ENCODE measurements around the gene ATP8A1. TPM values are rescaled to one million over a fixed set of nuclear protein-coding genes. Genes with fewer than 3 reads are reported as not detected.

ATP8A1 gene
- total RNA-seq, 1 experiment from 2014 or later = 0.19 TPM

- no TSS peak for BruUV-seq (replicated peaks)
- intact Hi-C loops (cut with micrococcal nuclease) = no loop called here
- Mint-ChIP-seq H3K27ac (ENCODE audit: low read depth, unreplicated experiment) (no peak overlapping the region), H3K27me3 (ENCODE audit: insufficient read depth, unreplicated experiment) (no peaks in the 10 kb centered on the region), H3K36me3 (ENCODE audit: insufficient read depth, unreplicated experiment) (no peaks in the 10 kb centered on the region), H3K9me3 (ENCODE audit: unreplicated experiment) (no peaks in the 10 kb centered on the region), H3K4me3 (ENCODE audit: unreplicated experiment) (no peak overlapping the region), H3K4me1 (ENCODE audit: insufficient read depth, unreplicated experiment) (no peaks in the 10 kb centered on the region)
- no peak for TF ChIP-seq CTCF (IDR thresholded peaks at IDR 0.05; ENCODE audit: unreplicated experiment)
- DNase-seq (ENCODE audit: unreplicated experiment) = no peak
- ChIA-PET CTCF (interaction anchor here (1.0 to 1.1 kb wide), 2 partner anchors 23 to 45 kb away, joined by 3 read pairs; no protein-coding TSS in a partner anchor), POLR2A (no interaction called here)
These were observed 113.1 kb downstream of the ATP8A1 start for GRCh38 chr4:42543762-42544161.

- Mint-ChIP-seq H3K27me3 (ENCODE audit: insufficient read depth, unreplicated experiment) (no peaks in the 10 kb centered on the region), H3K36me3 (ENCODE audit: insufficient read depth, unreplicated experiment) (no peaks in the 10 kb centered on the region), H3K9me3 (ENCODE audit: unreplicated experiment) (no peaks in the 10 kb centered on the region), H3K4me3 (ENCODE audit: unreplicated experiment) (no peak overlapping the region), H3K27ac (ENCODE audit: low read depth, unreplicated experiment) (no peak overlapping the region), H3K4me1 (ENCODE audit: insufficient read depth, unreplicated experiment) (no peaks in the 10 kb centered on the region)
- ChIA-PET CTCF (interaction anchor here (1.1 kb wide), 1 partner anchor 23 kb away, joined by 3 read pairs; no protein-coding TSS in a partner anchor), POLR2A (no interaction called here)
- BruUV-seq (replicated peaks) = no TSS peak
- no peak for DNase-seq (ENCODE audit: unreplicated experiment)
- TF ChIP-seq CTCF (IDR thresholded peaks at IDR 0.05; ENCODE audit: unreplicated experiment) = no peak
- intact Hi-C loops (cut with micrococcal nuclease) = no loop called here
These were observed 113.8 kb downstream of the ATP8A1 start for GRCh38 chr4:42543126-42543525.

- H3K27me3 Mint-ChIP-seq (ENCODE audit: insufficient read depth, unreplicated experiment) = no peaks in the 10 kb centered on the region
- no peak for DNase-seq (ENCODE audit: unreplicated experiment)
- H3K27ac Mint-ChIP-seq (ENCODE audit: low read depth, unreplicated experiment) = no peak overlapping the region
- no peaks in the 10 kb centered on the region for H3K36me3 Mint-ChIP-seq (ENCODE audit: insufficient read depth, unreplicated experiment)
- H3K4me3 Mint-ChIP-seq (ENCODE audit: unreplicated experiment) = no peak overlapping the region
- intact Hi-C loops (cut with micrococcal nuclease) = no loop called here
- BruUV-seq (replicated peaks) = no TSS peak
- H3K9me3 Mint-ChIP-seq (ENCODE audit: unreplicated experiment) = no peaks in the 10 kb centered on the region
- TF ChIP-seq CTCF (IDR thresholded peaks at IDR 0.05; ENCODE audit: unreplicated experiment) = no peak
- CTCF ChIA-PET = interaction anchor here (1.2 kb wide), 1 partner anchor 22 kb away, joined by 9 read pairs; no protein-coding TSS in a partner anchor
- POLR2A ChIA-PET = interaction anchor here (0.7 kb wide), 1 partner anchor 848 kb away, joined by 3 read pairs; no protein-coding TSS in a partner anchor
- H3K4me1 Mint-ChIP-seq (ENCODE audit: insufficient read depth, unreplicated experiment) = no peaks in the 10 kb centered on the region
These were observed 115.3 kb downstream of the ATP8A1 start for GRCh38 chr4:42541647-42542046.

GRCh38 chr4:42533042-42533441 lies 123.9 kb downstream of the ATP8A1 start:
- CTCF ChIA-PET = interaction anchor here (1.1 kb wide), 1 partner anchor 13 kb away, joined by 6 read pairs; no protein-coding TSS in a partner anchor
- intact Hi-C loops (cut with micrococcal nuclease) = no loop called here
- BruUV-seq (replicated peaks) = no TSS peak
- DNase-seq (ENCODE audit: unreplicated experiment) = no peak
- Mint-ChIP-seq H3K27ac (ENCODE audit: low read depth, unreplicated experiment) (no peak overlapping the region), H3K4me1 (ENCODE audit: insufficient read depth, unreplicated experiment) (no peaks in the 10 kb centered on the region), H3K4me3 (ENCODE audit: unreplicated experiment) (no peak overlapping the region), H3K36me3 (ENCODE audit: insufficient read depth, unreplicated experiment) (no peaks in the 10 kb centered on the region), H3K27me3 (ENCODE audit: insufficient read depth, unreplicated experiment) (no peaks in the 10 kb centered on the region), H3K9me3 (ENCODE audit: unreplicated experiment) (peaks cover 10% of the 10 kb centered on the region)
- POLR2A ChIA-PET = no interaction called here
- TF ChIP-seq CTCF (IDR thresholded peaks at IDR 0.05; ENCODE audit: unreplicated experiment) = no peak

Measured in MCF 10A (cell line).